Muscle layer of duodenum (tissue), 2 donors: ENCODE results near the gene BTK.

Experiments used
- H3K27ac ChIP-seq: one replicate; pipeline ENCODE4 v1.7.0; 2013; ENCODE audit warnings: mild to moderate bottlenecking, low read length
- H3K27me3 ChIP-seq: one replicate; pipeline ENCODE4 v1.7.0; 2013; ENCODE audit warnings: low read depth, mild to moderate bottlenecking, control low read depth, low read length
- H3K36me3 ChIP-seq, 2 donors: one replicate each; pipeline ENCODE4 v1.7.0; 2013; ENCODE audit warnings: low read length in 2 of 2, control low read depth in 1 of 2, mild to moderate bottlenecking in 1 of 2; ENCODE audit not compliant: insufficient read depth in 2 of 2, control insufficient read depth in 1 of 2
- H3K4me1 ChIP-seq, 2 donors: one replicate each; pipeline ENCODE4 v1.7.0; 2013; ENCODE audit warnings: low read length in 2 of 2, mild to moderate bottlenecking in 2 of 2, control low read depth in 1 of 2, moderate library complexity in 1 of 2; ENCODE audit not compliant: insufficient read depth in 2 of 2, control insufficient read depth in 1 of 2
- H3K4me3 ChIP-seq, 2 donors: one replicate each; pipeline ENCODE4 v1.7.0; 2013; ENCODE audit warnings: low read length in 2 of 2, low read depth in 1 of 2, mild to moderate bottlenecking in 1 of 2
- H3K9me3 ChIP-seq, 2 donors: one replicate each; pipeline ENCODE4 v1.7.0; 2013; ENCODE audit warnings: low read length in 2 of 2, control low read depth in 1 of 2, mild to moderate bottlenecking in 1 of 2; ENCODE audit not compliant: control insufficient read depth in 1 of 2
- donor health status: healthy.

Gene BTK

DNA sequence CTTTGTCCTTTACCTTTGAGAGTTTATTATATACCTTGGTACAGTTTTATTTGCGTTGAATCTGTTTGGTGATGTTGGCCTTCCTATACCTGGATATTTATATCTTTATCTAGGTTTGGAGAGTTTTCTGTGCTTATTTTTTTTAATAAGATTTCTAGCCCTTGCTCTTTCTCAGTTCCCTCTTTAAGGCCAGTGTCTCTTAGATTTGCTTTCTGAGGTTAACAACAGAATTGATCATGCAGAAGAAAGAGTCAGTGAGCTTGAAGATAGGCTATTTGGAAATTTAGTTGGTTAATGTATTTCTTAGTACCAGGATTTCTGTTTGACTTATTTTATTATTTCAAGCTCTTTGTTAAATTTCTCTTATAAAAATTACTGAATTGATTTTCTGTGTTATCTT is 82.2 kb downstream of the BTK start:
- Histone ChIP-seq H3K36me3 (no peaks in the 10 kb centered on the region), H3K4me1 (no peaks in the 10 kb centered on the region), H3K27ac (no peak overlapping the region), H3K27me3 (no peaks in the 10 kb centered on the region), H3K9me3 (no peaks in the 10 kb centered on the region), H3K4me3 (no peak overlapping the region)
